Measurements from ENCODE around the gene FSTL4. TPM values are rescaled to one million over a fixed set of nuclear protein-coding genes. Genes with fewer than 3 reads are reported as not detected.

The FSTL4 gene
- polyA plus RNA-seq, 1 donor (not counting 4 experiments of a cell fraction or from before 2014, with no cell fraction given), result 1.7 TPM

- Histone ChIP-seq H3K4me3 (ENCODE audit: control insufficient read depth in 2 of 3, extremely low read depth in 1 of 3, insufficient read depth in 2 of 3, low read depth in 1 of 3, low read length in 3 of 3) (no peak overlapping the region), H3K27ac (ENCODE audit: control insufficient read depth, insufficient read depth, low read length) (no peak overlapping the region), H3K9ac (ENCODE audit: control insufficient read depth, extremely low read depth, insufficient read depth, low read length) (no peak overlapping the region), H3K4me2 (ENCODE audit: control insufficient read depth, extremely low read depth, insufficient read depth, low read depth, low read length) (no peak overlapping the region), H3K27me3 (ENCODE audit: control insufficient read depth, extremely low read depth, insufficient read depth, low read length) (peaks cover 3% of the 10 kb centered on the region), H4K20me1 (ENCODE audit: control insufficient read depth, extremely low read depth, insufficient read depth, low read length) (no peaks in the 10 kb centered on the region), H3K9me1 (ENCODE audit: control insufficient read depth, extremely low read depth, insufficient read depth, low read length) (no peaks in the 10 kb centered on the region), H3K79me2 (ENCODE audit: control insufficient read depth, insufficient read depth, low read length) (no peaks in the 10 kb centered on the region), H3K36me3 (ENCODE audit: control insufficient read depth in 2 of 2, extremely low read depth in 1 of 2, insufficient read depth in 2 of 2, low read length in 2 of 2) (no peaks in the 10 kb centered on the region), H3K9me3 (ENCODE audit: control insufficient read depth, low read depth, low read length) (no peaks in the 10 kb centered on the region), H2AFZ (ENCODE audit: control insufficient read depth, low read length) (no peak overlapping the region), H3K4me1 (ENCODE audit: control insufficient read depth, extremely low read depth, insufficient read depth, low read length) (no peaks in the 10 kb centered on the region)
- DNase-seq (ENCODE audit: low read depth, low spot score), result no peak
- FAIRE-seq, result no peak
- dilution Hi-C loops (cut with MboI; ENCODE audit: extremely low pct_ligation_motif_present, low sequenced_read_pairs), result no loop called here
- no peak for TF ChIP-seq EZH2 (IDR thresholded peaks at IDR 0.05; ENCODE audit: low read length)
- no peak for TF ChIP-seq CTCF (optimal IDR thresholded peaks at IDR 0.05 in 1 of 3, IDR thresholded peaks at IDR 0.05 in 1 of 3, conservative IDR thresholded peaks at IDR 0.05 in 1 of 3; ENCODE audit: extremely low read depth in 1 of 3, insufficient read depth in 2 of 3, low read length in 3 of 3)
These were observed 255.9 kb downstream of the FSTL4 start for GRCh38 chr5:133356396-133356983.

GRCh38 chr5:133354323-133355185, 257.8 kb downstream of the FSTL4 start:
- Histone ChIP-seq H3K36me3 (ENCODE audit: control insufficient read depth in 2 of 2, extremely low read depth in 1 of 2, insufficient read depth in 2 of 2, low read length in 2 of 2) (no peaks in the 10 kb centered on the region), H2AFZ (ENCODE audit: control insufficient read depth, low read length) (no peak overlapping the region), H3K4me1 (ENCODE audit: control insufficient read depth, extremely low read depth, insufficient read depth, low read length) (no peaks in the 10 kb centered on the region), H3K79me2 (ENCODE audit: control insufficient read depth, insufficient read depth, low read length) (no peaks in the 10 kb centered on the region), H3K4me2 (ENCODE audit: control insufficient read depth, extremely low read depth, insufficient read depth, low read depth, low read length) (no peak overlapping the region), H3K9me1 (ENCODE audit: control insufficient read depth, extremely low read depth, insufficient read depth, low read length) (no peaks in the 10 kb centered on the region), H3K27ac (ENCODE audit: control insufficient read depth, insufficient read depth, low read length) (no peak overlapping the region), H3K9me3 (ENCODE audit: control insufficient read depth, low read depth, low read length) (no peaks in the 10 kb centered on the region), H4K20me1 (ENCODE audit: control insufficient read depth, extremely low read depth, insufficient read depth, low read length) (no peaks in the 10 kb centered on the region), H3K4me3 (ENCODE audit: control insufficient read depth in 2 of 3, extremely low read depth in 1 of 3, insufficient read depth in 2 of 3, low read depth in 1 of 3, low read length in 3 of 3) (no peak overlapping the region), H3K27me3 (ENCODE audit: control insufficient read depth, extremely low read depth, insufficient read depth, low read length) (peaks cover 4% of the 10 kb centered on the region), H3K9ac (ENCODE audit: control insufficient read depth, extremely low read depth, insufficient read depth, low read length) (no peak overlapping the region)
- dilution Hi-C loops (cut with MboI; ENCODE audit: extremely low pct_ligation_motif_present, low sequenced_read_pairs), result no loop called here
- TF ChIP-seq EZH2 (IDR thresholded peaks at IDR 0.05; ENCODE audit: low read length) (no peak), CTCF (optimal IDR thresholded peaks at IDR 0.05 in 1 of 3, IDR thresholded peaks at IDR 0.05 in 1 of 3, conservative IDR thresholded peaks at IDR 0.05 in 1 of 3; ENCODE audit: extremely low read depth in 1 of 3, insufficient read depth in 2 of 3, low read length in 3 of 3) (no peak)
- FAIRE-seq (no peak), DNase-seq (ENCODE audit: low read depth, low spot score) (no peak)

Measured in keratinocyte (primary cell).